Retina (tissue), 1 donor: Measurements from ENCODE around the gene FAM234B.

Experiments used
- DNase-seq: peaks from one replicate; pipeline ENCODE4 v3.0.0-alpha.2; 2016

Gene FAM234B

GRCh38 chr12:13124656-13125505 lies 80.7 kb downstream of the FAM234B start:
- DNase-seq = no peak

GRCh38 chr12:13125996-13126395 lies 81.8 kb downstream of the FAM234B start:
- DNase-seq = no peak

- no peak for DNase-seq
Measured at GRCh38 chr12:13126494-13126893, 82.3 kb downstream of the FAM234B start.

- no peak for DNase-seq
Measured at GRCh38 chr12:13127444-13127843, 83.3 kb downstream of the FAM234B start.

GRCh38 chr12:13128291-13128965 lies 84.2 kb downstream of the FAM234B start:
- no peak for DNase-seq

- no peak for DNase-seq
Measured at GRCh38 chr12:13130981-13131380, 86.8 kb downstream of the FAM234B start.
